ENCODE data around the gene MAP3K1.

- TF ChIP-seq, protein P1, sequence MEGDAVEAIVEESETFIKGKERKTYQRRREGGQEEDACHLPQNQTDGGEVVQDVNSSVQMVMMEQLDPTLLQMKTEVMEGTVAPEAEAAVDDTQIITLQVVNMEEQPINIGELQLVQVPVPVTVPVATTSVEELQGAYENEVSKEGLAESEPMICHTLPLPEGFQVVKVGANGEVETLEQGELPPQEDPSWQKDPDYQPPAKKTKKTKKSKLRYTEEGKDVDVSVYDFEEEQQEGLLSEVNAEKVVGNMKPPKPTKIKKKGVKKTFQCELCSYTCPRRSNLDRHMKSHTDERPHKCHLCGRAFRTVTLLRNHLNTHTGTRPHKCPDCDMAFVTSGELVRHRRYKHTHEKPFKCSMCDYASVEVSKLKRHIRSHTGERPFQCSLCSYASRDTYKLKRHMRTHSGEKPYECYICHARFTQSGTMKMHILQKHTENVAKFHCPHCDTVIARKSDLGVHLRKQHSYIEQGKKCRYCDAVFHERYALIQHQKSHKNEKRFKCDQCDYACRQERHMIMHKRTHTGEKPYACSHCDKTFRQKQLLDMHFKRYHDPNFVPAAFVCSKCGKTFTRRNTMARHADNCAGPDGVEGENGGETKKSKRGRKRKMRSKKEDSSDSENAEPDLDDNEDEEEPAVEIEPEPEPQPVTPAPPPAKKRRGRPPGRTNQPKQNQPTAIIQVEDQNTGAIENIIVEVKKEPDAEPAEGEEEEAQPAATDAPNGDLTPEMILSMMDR (IDR thresholded peaks at IDR 0.05): no peak
- TF ChIP-seq POLR2AphosphoS5 (IDR thresholded peaks at IDR 0.05): no peak
- TF ChIP-seq POLR2A (IDR thresholded peaks at IDR 0.05): no peak
Observed at GRCh38 chr5:56900395-56900794, 85.0 kb downstream of the MAP3K1 start.

Measured in prostate gland (tissue), 2 donors.